Right lobe of liver (tissue), 4 donors: ENCODE measurements around the gene TMBIM6.

ENCODE experiments used
- POLR2A ChIP-seq: fragments of 450-650 bp; IDR thresholded peaks from one replicate; pipeline ENCODE4 v1.6.1; 2017; ENCODE audit warnings: antibody characterized with exemption, mild to moderate bottlenecking
- TF ChIP-seq, protein P1 (sequence below), 4 donors: fragments of 200-600 bp in 3 of 4; fragments of 450-650 bp in 1 of 4; IDR thresholded peaks; one replicate each; pipeline versions ENCODE4 v1.5.1 to v1.8.0; 2016 to 2022; ENCODE audit warnings: antibody characterized with exemption in 4 of 4, mild to moderate bottlenecking in 2 of 4
- donor health status: DM: no; HTN: no; CAD: no.
- donor health status: DM: no; HTN: no; CAD: no.
- donor health status: DM: no; HTN: yes; CAD: no.

DNA sequence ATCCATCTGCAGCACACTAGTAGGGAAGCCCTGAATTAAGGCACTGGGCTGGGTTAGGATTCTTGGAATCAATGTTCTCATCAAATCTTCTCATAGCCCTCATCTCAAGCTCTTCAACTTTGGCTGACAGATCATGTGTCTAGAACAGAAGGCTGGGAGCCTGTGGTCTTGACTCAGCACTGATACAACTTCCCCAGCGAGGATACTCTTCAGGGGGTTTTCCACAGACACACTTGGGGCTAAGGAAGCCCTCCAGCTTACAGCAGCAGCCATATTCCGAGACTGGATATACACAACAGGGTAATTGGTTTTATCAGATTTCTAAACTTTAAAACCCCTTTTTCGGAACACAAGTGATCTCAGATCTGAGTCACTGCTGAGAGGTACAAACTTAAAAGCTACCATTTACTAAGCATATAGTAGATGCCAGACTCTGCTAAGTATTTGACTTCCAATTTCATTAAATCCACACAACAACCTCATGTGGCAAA, 37.7 kb upstream of the TMBIM6 start:
- TF ChIP-seq POLR2A: no peak
- TF ChIP-seq, protein P1, sequence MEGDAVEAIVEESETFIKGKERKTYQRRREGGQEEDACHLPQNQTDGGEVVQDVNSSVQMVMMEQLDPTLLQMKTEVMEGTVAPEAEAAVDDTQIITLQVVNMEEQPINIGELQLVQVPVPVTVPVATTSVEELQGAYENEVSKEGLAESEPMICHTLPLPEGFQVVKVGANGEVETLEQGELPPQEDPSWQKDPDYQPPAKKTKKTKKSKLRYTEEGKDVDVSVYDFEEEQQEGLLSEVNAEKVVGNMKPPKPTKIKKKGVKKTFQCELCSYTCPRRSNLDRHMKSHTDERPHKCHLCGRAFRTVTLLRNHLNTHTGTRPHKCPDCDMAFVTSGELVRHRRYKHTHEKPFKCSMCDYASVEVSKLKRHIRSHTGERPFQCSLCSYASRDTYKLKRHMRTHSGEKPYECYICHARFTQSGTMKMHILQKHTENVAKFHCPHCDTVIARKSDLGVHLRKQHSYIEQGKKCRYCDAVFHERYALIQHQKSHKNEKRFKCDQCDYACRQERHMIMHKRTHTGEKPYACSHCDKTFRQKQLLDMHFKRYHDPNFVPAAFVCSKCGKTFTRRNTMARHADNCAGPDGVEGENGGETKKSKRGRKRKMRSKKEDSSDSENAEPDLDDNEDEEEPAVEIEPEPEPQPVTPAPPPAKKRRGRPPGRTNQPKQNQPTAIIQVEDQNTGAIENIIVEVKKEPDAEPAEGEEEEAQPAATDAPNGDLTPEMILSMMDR (IDR thresholded peaks at IDR 0.05): no peak
